Activated CD4-positive, alpha-beta T cell treated with anti-CD3 and anti-CD28 coated beads for 36 hours (primary cell): ENCODE data around the gene INTS13. TPM values are rescaled to one million over a fixed set of nuclear protein-coding genes. Genes with fewer than 3 reads are reported as not detected.
"Not testable (repeated sequence)": the region's sequence is repeated elsewhere in the genome, so short reads cannot be mapped to it uniquely, and the experiment has no call there.

Source experiments
- ATAC-seq: fragments of 200-7000 bp; cut with Tn5 transposase; one replicate; pipeline ENCODE4 v1.10.0; 2021; ENCODE audit warnings: mild to moderate bottlenecking, moderate library complexity
- CTCF ChIA-PET: fragments of 350-600 bp; sonication (Branson Sonifier 250); formaldehyde crosslinking; loops from one replicate; lab custom pipeline; 2021; ENCODE audit warnings: antibody characterized with exemption; lab: Charles Lee
- POLR2A ChIA-PET: fragments of 350-600 bp; sonication (Branson Sonifier 250); formaldehyde crosslinking; loops from one replicate; lab custom pipeline; 2021; ENCODE audit warnings: antibody characterized with exemption, inconsistent platforms; lab: Charles Lee
- DNase-seq: peaks from one replicate; pipeline ENCODE4 v3.0.0-alpha.2; 2020
- H3K27ac Mint-ChIP-seq: one replicate; pipeline ENCODE4 v1.8.0; 2021; ENCODE audit warnings: mixed read lengths
- H3K27me3 Mint-ChIP-seq: one replicate; pipeline ENCODE4 v1.8.0; 2021; ENCODE audit warnings: mixed read lengths
- H3K36me3 Mint-ChIP-seq: one replicate; pipeline ENCODE4 v1.8.0; 2021; ENCODE audit warnings: low read depth, mixed read lengths
- H3K4me1 Mint-ChIP-seq: one replicate; pipeline ENCODE4 v1.8.0; 2021; ENCODE audit warnings: mixed read lengths
- H3K4me3 Mint-ChIP-seq: one replicate; pipeline ENCODE4 v1.8.0; 2021; ENCODE audit warnings: mild to moderate bottlenecking, moderate library complexity, mixed read lengths
- H3K9me3 Mint-ChIP-seq: one replicate; pipeline ENCODE4 v1.8.0; 2021; ENCODE audit warnings: low read depth, mixed read lengths
- intact Hi-C, 2 experiments: fragments of 100-400 bp; cut with DNase I in 1 of 2; cut with micrococcal nuclease in 1 of 2; formaldehyde crosslinking; loops; one replicate each; pipeline versions ENCODE4 v1.14.2 to v1.15.1; 2022 to 2024; cut with DNase I, micrococcal nuclease
- total RNA-seq, 2 experiments: library from RNA; stranded (reverse); gene quantifications; one replicate each; pipeline ENCODE4 v1.2.3, GENCODE V29; 2021

Gene INTS13
- total RNA-seq, 2 experiments from 2014 or later: 66.3 to 71.5 TPM

DNA sequence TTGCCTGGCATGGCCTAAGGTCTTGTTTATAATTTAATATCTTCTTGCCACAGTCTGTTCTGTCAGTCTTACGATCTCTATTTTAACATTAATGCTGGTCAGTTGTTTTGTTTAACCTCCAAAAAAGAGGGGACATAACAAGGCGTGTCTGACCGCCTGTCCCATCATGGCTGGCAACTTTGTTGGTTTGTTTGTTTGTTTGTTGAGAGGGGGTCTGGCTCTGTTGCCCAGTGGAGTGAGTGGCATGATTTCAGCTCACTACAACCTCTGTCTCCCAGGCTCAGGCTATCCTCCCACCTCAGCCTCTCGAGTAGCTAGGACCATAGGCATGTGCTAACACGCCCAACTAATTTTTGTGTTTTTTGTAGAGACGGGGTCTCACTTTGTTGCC is 68.7 kb downstream of the INTS13 start:
- ChIA-PET POLR2A (no interaction called here), CTCF (interaction anchor here (0.5 to 1.8 kb wide), 4 partner anchors 8 to 145 kb away, joined by 3 to 6 read pairs (median 4); partner anchors contain the start of gene TM7SF3)
- H3K4me3 Mint-ChIP-seq: no peak overlapping the region
- no peaks in the 10 kb centered on the region for H3K36me3 Mint-ChIP-seq
- intact Hi-C loops: no loop called here
- H3K4me1 Mint-ChIP-seq: peaks cover 23% of the 10 kb centered on the region
- DNase-seq (no peak), ATAC-seq (no peak)
- no peaks in the 10 kb centered on the region for H3K27me3 Mint-ChIP-seq
- no peaks in the 10 kb centered on the region for H3K9me3 Mint-ChIP-seq
- no peak overlapping the region for H3K27ac Mint-ChIP-seq

DNA sequence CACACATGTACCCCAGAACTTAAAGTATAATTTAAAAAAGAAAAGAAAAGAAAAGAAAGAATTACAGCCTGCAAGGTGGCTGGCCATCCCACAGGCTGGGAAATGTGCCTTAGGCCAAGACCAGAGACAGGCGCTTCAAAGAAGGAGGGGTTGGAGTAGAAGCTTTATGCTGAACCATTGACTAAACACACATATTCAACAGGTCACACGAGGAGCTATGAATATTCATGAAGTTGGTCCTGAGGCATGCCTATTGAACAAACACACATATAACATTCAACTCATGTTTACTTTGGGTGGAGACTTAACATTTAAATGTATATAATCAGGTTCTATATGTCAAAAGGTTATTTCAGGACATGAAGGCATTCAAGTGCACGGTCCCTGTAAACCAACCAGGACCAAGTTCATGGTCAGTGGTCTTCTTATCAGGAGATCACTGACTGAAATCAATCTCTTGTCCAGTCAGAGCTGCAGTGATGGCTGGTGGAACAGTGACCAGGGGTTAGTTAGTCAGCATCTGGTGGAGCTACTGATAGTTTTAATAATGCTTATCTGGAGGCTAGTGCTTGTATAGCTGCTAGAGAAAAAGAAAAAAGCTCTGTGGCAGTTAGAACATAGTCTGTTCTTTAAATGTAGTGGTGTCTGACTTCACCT is 69.2 kb downstream of the INTS13 start:
- ChIA-PET POLR2A (no interaction called here), CTCF (interaction anchor here (1.0 to 1.8 kb wide), 4 partner anchors 8 to 20 kb away, joined by 3 to 6 read pairs (median 4); no protein-coding TSS in a partner anchor)
- Mint-ChIP-seq H3K4me3 (no peak overlapping the region), H3K4me1 (peaks cover 23% of the 10 kb centered on the region), H3K9me3 (no peaks in the 10 kb centered on the region), H3K36me3 (no peaks in the 10 kb centered on the region), H3K27ac (no peak overlapping the region), H3K27me3 (no peaks in the 10 kb centered on the region)
- intact Hi-C loops: no loop called here
- DNase-seq: no peak
- no peak for ATAC-seq

DNA sequence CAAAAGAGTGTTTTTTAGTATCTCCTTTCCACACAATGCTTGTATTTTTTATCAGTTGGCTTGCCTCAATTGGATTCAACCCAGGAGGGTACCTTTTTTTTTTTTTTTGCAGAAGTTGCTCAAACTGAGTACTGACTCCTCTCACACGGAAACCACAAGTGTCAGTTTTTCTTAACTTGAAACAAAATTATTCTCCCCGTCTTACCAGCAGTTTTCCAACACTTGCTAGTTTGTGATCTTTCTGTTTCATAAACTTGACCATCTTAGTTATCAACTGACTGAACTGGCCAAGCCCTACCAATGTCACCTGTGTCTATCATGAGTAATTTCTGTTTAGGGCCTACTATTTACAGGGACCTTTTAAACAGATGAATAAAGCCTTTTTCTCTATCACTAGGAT is 70.7 kb downstream of the INTS13 start:
- Mint-ChIP-seq H3K4me3 (no peak overlapping the region), H3K36me3 (no peaks in the 10 kb centered on the region), H3K9me3 (no peaks in the 10 kb centered on the region), H3K4me1 (peaks cover 23% of the 10 kb centered on the region), H3K27me3 (no peaks in the 10 kb centered on the region), H3K27ac (no peak overlapping the region)
- ChIA-PET POLR2A (no interaction called here), CTCF (interaction anchor here (0.6 to 1.5 kb wide), 7 partner anchors 9 to 110 kb away, joined by 3 to 7 read pairs (median 5); no protein-coding TSS in a partner anchor)
- DNase-seq (no peak), ATAC-seq (peak; percentile 83)
- intact Hi-C loops: loop anchor here in 1 of 2 experiments (2.0 kb wide), 1 partner anchor 14 kb away; no protein-coding TSS in a partner anchor

DNA sequence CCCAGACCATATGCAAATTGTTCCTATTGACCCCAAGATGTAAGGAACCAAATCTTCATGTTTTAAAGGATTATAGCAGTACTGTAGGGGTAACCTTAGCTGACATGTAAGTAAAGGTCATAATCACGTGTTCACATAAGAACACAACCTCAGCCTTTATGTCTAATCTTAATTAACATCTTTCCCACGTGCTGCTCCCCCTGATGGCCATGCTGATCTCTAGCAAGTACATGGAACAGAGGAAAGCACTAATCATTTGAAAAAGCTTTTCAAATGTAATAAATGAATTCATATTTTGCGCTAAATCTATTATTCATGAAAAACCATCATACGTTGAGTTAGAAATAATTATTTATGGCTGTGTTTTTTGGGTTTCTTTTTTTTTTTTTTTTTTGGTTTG is 74.3 kb downstream of the INTS13 start:
- DNase-seq (peak; percentile 34), ATAC-seq (peak; percentile 24)
- POLR2A ChIA-PET: no interaction called here

DNA sequence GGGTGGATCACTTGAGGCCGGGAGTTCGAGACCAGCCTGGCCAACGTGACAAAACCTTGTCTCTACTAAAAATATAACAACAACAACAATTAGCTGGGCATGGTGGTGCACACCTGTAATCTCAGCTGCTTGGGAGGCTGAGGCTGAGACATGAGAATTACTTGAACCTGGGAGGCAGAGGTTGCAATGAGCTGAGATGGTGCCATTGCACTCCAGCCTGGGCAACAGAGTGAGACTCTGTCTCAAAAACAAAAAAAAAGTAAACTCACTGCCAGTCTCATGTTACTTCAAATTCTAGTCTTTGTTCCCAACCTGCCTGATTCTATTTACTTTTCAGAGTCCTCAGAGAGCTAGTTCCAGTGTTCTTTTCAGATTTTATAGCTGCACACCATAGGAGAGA is 75.0 kb downstream of the INTS13 start:
- H3K27ac Mint-ChIP-seq, H3K4me1 Mint-ChIP-seq, H3K27me3 Mint-ChIP-seq, DNase-seq, intact Hi-C loops, H3K4me3 Mint-ChIP-seq, POLR2A ChIA-PET, H3K9me3 Mint-ChIP-seq, H3K36me3 Mint-ChIP-seq, ATAC-seq: not testable (repeated sequence)
- CTCF ChIA-PET: interaction anchor here (1.0 to 2.1 kb wide), 5 partner anchors 8 to 73 kb away, joined by 3 to 9 read pairs (median 5); no protein-coding TSS in a partner anchor

More for the DNA sequence above, 74.3 kb downstream of the INTS13 start:
- Mint-ChIP-seq H3K27me3 (peaks cover 3% of the 10 kb centered on the region), H3K27ac (no peak overlapping the region), H3K4me1 (peaks cover 13% of the 10 kb centered on the region), H3K4me3 (no peak overlapping the region), H3K36me3 (no peaks in the 10 kb centered on the region), H3K9me3 (no peaks in the 10 kb centered on the region)
- intact Hi-C loops: no loop called here
- CTCF ChIA-PET: interaction anchor here (0.6 to 2.1 kb wide), 7 partner anchors 9 to 432 kb away, joined by 3 to 9 read pairs (median 4); partner anchors contain the start of gene TM7SF3

DNA sequence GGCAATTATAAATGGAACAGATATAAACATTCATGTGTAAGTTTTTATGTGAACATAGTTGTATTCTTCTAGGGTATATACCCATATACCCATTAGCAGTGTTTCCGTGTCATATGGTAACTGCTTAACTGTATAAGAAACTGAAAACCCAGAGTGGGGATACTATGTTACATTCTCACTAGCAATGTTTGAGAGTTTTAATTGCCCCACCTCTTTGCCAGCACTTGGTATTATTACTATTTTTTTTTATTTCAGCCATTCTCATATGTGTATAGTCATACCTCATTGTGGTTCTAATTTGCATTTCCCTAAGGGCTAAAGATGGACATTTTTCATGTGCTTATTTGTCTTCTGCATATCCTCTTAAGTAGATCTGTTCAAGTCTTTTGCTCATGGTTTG is 76.1 kb downstream of the INTS13 start:
- ATAC-seq: no peak

DNA sequence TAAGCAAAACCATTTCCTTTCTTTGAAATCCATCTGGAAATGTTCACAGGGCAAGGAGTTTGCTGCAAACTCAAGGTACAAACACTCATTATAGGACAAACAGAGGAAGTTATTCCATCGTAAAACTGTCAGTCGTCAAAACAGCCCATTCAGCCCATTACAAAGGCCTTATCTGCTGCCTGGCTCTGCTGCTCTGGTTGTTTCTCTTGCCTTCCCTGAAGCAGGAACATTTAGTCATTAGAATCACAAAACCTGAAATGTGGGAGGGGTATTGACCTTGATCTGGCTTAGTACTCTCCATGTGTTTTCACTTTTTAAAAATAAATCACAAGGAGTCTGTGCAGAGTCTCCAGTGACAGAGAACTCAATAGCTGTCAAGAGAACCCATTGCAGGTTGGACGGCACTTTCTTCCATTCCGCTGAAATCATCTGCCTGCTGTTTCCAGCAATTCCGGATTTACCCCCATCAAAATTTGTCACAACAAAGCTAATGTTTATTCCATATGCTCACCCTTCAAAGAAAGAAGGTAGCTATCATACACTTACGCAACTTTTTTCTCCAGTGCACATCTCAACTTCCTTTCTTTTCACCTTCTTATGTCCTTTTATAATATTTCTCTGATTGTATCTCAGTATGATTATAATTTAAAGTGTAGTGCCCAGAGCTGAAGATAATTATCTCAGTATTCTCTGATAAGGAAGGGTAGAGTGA is 80.2 kb downstream of the INTS13 start:
- intact Hi-C loops: no loop called here
- CTCF ChIA-PET: interaction anchor here (1.1 to 4.6 kb wide), 2 partner anchors 9 to 27 kb away, joined by 3 to 35 read pairs; no protein-coding TSS in a partner anchor

More for the DNA sequence above, 76.1 kb downstream of the INTS13 start:
- Mint-ChIP-seq H3K4me1 (no peaks in the 10 kb centered on the region), H3K4me3 (no peak overlapping the region), H3K27ac (no peak overlapping the region), H3K9me3 (no peaks in the 10 kb centered on the region), H3K27me3 (peaks cover 5% of the 10 kb centered on the region), H3K36me3 (no peaks in the 10 kb centered on the region)
- DNase-seq: no peak
- POLR2A ChIA-PET: no interaction called here
- CTCF ChIA-PET: no interaction called here
- intact Hi-C loops: no loop called here

DNA sequence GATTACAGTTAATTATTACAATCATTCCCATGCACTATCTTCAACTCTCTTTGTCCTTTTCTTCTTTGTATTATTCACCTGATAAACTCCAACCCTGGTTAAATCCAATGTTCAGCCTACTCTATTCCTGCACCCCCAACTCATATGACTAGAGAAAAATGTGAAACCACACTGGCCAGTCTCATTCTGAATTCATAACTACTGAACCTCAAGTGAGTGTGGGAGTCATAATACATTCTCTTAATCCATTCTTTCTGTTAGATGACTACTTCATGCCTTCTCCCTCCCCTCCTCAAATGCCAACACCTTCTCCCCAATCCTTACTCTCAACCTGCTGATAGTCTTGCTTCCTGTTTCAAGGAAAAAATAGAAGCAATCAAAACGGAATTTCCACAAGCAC is 82.4 kb downstream of the INTS13 start:
- no peak overlapping the region for H3K4me3 Mint-ChIP-seq
- POLR2A ChIA-PET: no interaction called here
- peak; percentile 25 for ATAC-seq

More for the DNA sequence above, 80.2 kb downstream of the INTS13 start:
- no peak overlapping the region for H3K27ac Mint-ChIP-seq
- H3K4me3 Mint-ChIP-seq: no peak overlapping the region
- no peaks in the 10 kb centered on the region for H3K4me1 Mint-ChIP-seq
- POLR2A ChIA-PET: no interaction called here
- no peaks in the 10 kb centered on the region for H3K36me3 Mint-ChIP-seq
- ATAC-seq: no peak
- DNase-seq: no peak
- peaks cover 5% of the 10 kb centered on the region for H3K27me3 Mint-ChIP-seq
- H3K9me3 Mint-ChIP-seq: no peaks in the 10 kb centered on the region

More for the DNA sequence above, 82.4 kb downstream of the INTS13 start:
- H3K4me1 Mint-ChIP-seq: no peaks in the 10 kb centered on the region
- H3K36me3 Mint-ChIP-seq: no peaks in the 10 kb centered on the region
- DNase-seq: no peak
- no peaks in the 10 kb centered on the region for H3K9me3 Mint-ChIP-seq
- intact Hi-C loops: loop anchor here in 1 of 2 experiments (2.0 kb wide), 1 partner anchor 449 kb away; no protein-coding TSS in a partner anchor
- peaks cover 2% of the 10 kb centered on the region for H3K27me3 Mint-ChIP-seq
- H3K27ac Mint-ChIP-seq: no peak overlapping the region
- CTCF ChIA-PET: interaction anchor here (0.7 to 4.6 kb wide), 8 partner anchors 8 to 286 kb away, joined by 3 to 35 read pairs (median 4); no protein-coding TSS in a partner anchor

Other genes starting within 250 kb of the INTS13 start
- 10 to 100 TPM; 27.3 to 28.6 TPM for gene ITPR2, start 104.8 kb downstream of the INTS13 start, total RNA-seq
- 10 to 100 TPM; 38.5 to 43.1 TPM for gene FGFR1OP2, start 489 bp upstream of the INTS13 start, total RNA-seq
- 10 to 100 TPM; 29.4 to 34.0 TPM for gene TM7SF3, start 76.4 kb upstream of the INTS13 start, total RNA-seq
- 10 to 100 TPM; 25.1 to 33.3 TPM for gene MED21, start 84.6 kb upstream of the INTS13 start, total RNA-seq
- not detected for gene C12orf71, start 144.6 kb upstream of the INTS13 start, total RNA-seq